Lung (tissue), 16 donors: Measurements from ENCODE around the gene TMEM238L. TPM values are rescaled to one million over a fixed set of nuclear protein-coding genes. Genes with fewer than 3 reads are reported as not detected.
"Not testable (repeated sequence)": the region's sequence is repeated elsewhere in the genome, so short reads cannot be mapped to it uniquely, and the experiment has no call there.

ENCODE experiments used
- ATAC-seq: fragments of 200-7000 bp; cut with Tn5 transposase; one replicate; pipeline ENCODE4 v1.9.1; 2020; ENCODE audit warnings: moderate number of reproducible peaks; ENCODE audit not compliant: insufficient read depth, low FRiP score
- DNase-seq, 3 donors: peaks; one replicate each; pipeline ENCODE4 v3.0.0-alpha.2; 2013 to 2017
- H3K27ac ChIP-seq, 2 donors: one replicate each; pipeline ENCODE4 v1.5.1; 2013; ENCODE audit warnings: mild to moderate bottlenecking in 2 of 2, moderate library complexity in 2 of 2, control low read depth in 1 of 2, inconsistent platforms in 1 of 2, low read depth in 1 of 2, low read length in 1 of 2
- H3K27me3 ChIP-seq, 3 donors: one replicate each; pipeline ENCODE4 v1.5.1; 2013; ENCODE audit warnings: low read length in 2 of 3; ENCODE audit not compliant: control insufficient read depth in 3 of 3, insufficient read depth in 3 of 3
- H3K36me3 ChIP-seq, 4 donors: one replicate each; pipeline ENCODE4 v1.5.1; 2013; ENCODE audit warnings: low read length in 4 of 4, mild to moderate bottlenecking in 1 of 4, moderate library complexity in 1 of 4; ENCODE audit not compliant: control insufficient read depth in 4 of 4, insufficient read depth in 4 of 4
- H3K4me1 ChIP-seq, 5 donors: one replicate each; pipeline ENCODE4 v1.5.1; 2013; ENCODE audit warnings: low read length in 5 of 5, mild to moderate bottlenecking in 2 of 5, moderate library complexity in 1 of 5; ENCODE audit not compliant: control insufficient read depth in 5 of 5, insufficient read depth in 5 of 5
- H3K4me3 ChIP-seq: one replicate; pipeline ENCODE4 v1.5.1; 2013; ENCODE audit warnings: mild to moderate bottlenecking, control low read depth, moderate library complexity
- H3K9ac ChIP-seq, 2 donors: one replicate each; pipeline ENCODE4 v1.5.1; 2013; ENCODE audit warnings: low read length in 2 of 2, control low read depth in 1 of 2; ENCODE audit not compliant: insufficient read depth in 1 of 2
- H3K9me3 ChIP-seq, 4 donors: one replicate each; pipeline ENCODE4 v1.5.1; 2013; ENCODE audit warnings: low read length in 3 of 4, mild to moderate bottlenecking in 1 of 4, moderate library complexity in 1 of 4; ENCODE audit not compliant: control insufficient read depth in 4 of 4, insufficient read depth in 3 of 4
- CTCF ChIP-seq: IDR thresholded peaks from 2 replicates; pipeline ENCODE4 v1.5.1; 2012; ENCODE audit warnings: mild to moderate bottlenecking; ENCODE audit errors: control extremely low read depth, extremely low read depth
- WGBS, 2 donors: extraction: QIAGEN DNeasy Blood & Tissue Kit; methylation state at CpG; one replicate each; pipeline ENCODE4 v1.1.7; 2013; 5-methylcytosine and 5-hydroxymethylcytosine counted together
- long read RNA-seq, 5 donors: transcript quantifications; one replicate each; lab custom pipeline, GENCODE V29; 2026
- polyA plus RNA-seq, 2 donors: library from polyadenylated mRNA; stranded (reverse); fragments of 200-250 nt; gene quantifications; one replicate each; pipeline ENCODE4 v1.2.1, GENCODE V29; 2013
- total RNA-seq, 2 donors: library from RNA; depleted of rRNA in 1 of 2; stranded (reverse); fragments of >200 nt in 1 of 2; gene quantifications; one replicate each; pipeline ENCODE4 v1.2.1, GENCODE V29; 2014 to 2021
- donor health status: control.
- donor health status: control.
- donor health status: Bipolar disorder and iron deficiency.
- donor health status: healthy.
- donor health status: DM: yes; HTN: yes; CAD: no.

Gene TMEM238L
- not detected for total RNA-seq
- under 1 TPM in 1 of 2 donors, not detected in 1; 0.05 TPM for polyA plus RNA-seq
- long read RNA-seq, donor 1: 0 reads
- long read RNA-seq, donor 2: 0 reads
- long read RNA-seq, donor 3: 0 reads
- long read RNA-seq, donor 4: 0 reads
- long read RNA-seq, donor 5: 0 reads

GRCh38 chr17:10803830-10804475, at the start of gene TMEM238L:
TSS of gene TMEM238L (minus strand) at chr17:10804099. CDS start at chr17:10803963, 136 bp downstream.
- Histone ChIP-seq H3K27me3 (no peaks in the 10 kb centered on the region), H3K4me3 (no peak within 1 kb of the TSS), H3K36me3 (no peaks in the 10 kb centered on the region), H3K9me3 (no peaks in the 10 kb centered on the region), H3K4me1 (peaks cover 0 to 5% (median 2%) of the 10 kb centered on the region in 5 donors), H3K27ac (no peak within 1 kb of the TSS), H3K9ac (no peak within 1 kb of the TSS)
- TF ChIP-seq CTCF: no peak
- DNase-seq (no peak), ATAC-seq (no peak)
- WGBS, 2 donors: 81 to 87% methylated on average over 16 of the region's 16 CpGs

- not testable (repeated sequence) for H3K27ac ChIP-seq, H3K36me3 ChIP-seq, H3K4me3 ChIP-seq, H3K27me3 ChIP-seq, ATAC-seq, H3K4me1 ChIP-seq, DNase-seq, H3K9ac ChIP-seq, H3K9me3 ChIP-seq
- WGBS, 2 donors: 98% methylated on average over 6 of the region's 6 CpGs
Observed at GRCh38 chr17:10846636-10847035, 42.7 kb upstream of the TMEM238L start.

- TF ChIP-seq CTCF: no peak
- no peak for DNase-seq
- Histone ChIP-seq H3K27ac (no peak overlapping the region), H3K9me3 (no peaks in the 10 kb centered on the region), H3K27me3 (no peaks in the 10 kb centered on the region), H3K9ac (no peak overlapping the region), H3K4me3 (no peak overlapping the region), H3K36me3 (no peaks in the 10 kb centered on the region), H3K4me1 (peaks cover 0 to 7% (median 0%) of the 10 kb centered on the region in 5 donors)
- WGBS, 2 donors: 17 to 18% methylated on average over 6 of the region's 6 CpGs
- no peak for ATAC-seq
Observed at GRCh38 chr17:10845388-10845751, 41.5 kb upstream of the TMEM238L start.

- H3K9ac ChIP-seq: no peak overlapping the region
- TF ChIP-seq CTCF: peak; percentile 89
- H3K9me3 ChIP-seq: no peaks in the 10 kb centered on the region
- no peak overlapping the region for H3K4me3 ChIP-seq
- no peaks in the 10 kb centered on the region for H3K27me3 ChIP-seq
- H3K36me3 ChIP-seq: no peaks in the 10 kb centered on the region
- no peak overlapping the region for H3K27ac ChIP-seq
- ATAC-seq: peak; percentile 89
- peak; percentile 79 to 84 (median 82) for DNase-seq
- WGBS, 2 donors: 4 to 5% methylated on average over 27 to 28 of the region's 28 CpGs
- peaks cover 0 to 7% (median 0%) of the 10 kb centered on the region in 5 donors for H3K4me1 ChIP-seq
Observed at GRCh38 chr17:10844621-10845387, 40.9 kb upstream of the TMEM238L start.
